Right hindlimb (tissue), 1 donor: ENCODE measurements around the gene CCR2.

ENCODE experiments used
- DNase-seq: peaks from one replicate; pipeline ENCODE4 v3.0.0-alpha.2; 2018

CCR2 gene

GRCh38 chr3:46353647-46354410, at the start of gene CCR2:
Gene CCR2, plus strand, starts transcription at chr3:46354111. Its CDS starts 3,417 bp downstream, at chr3:46357528.
- no peak for DNase-seq

GRCh38 chr3:46304739-46305138, 49.2 kb upstream of the CCR2 start:
- no peak for DNase-seq

GRCh38 chr3:46312991-46313390, 40.9 kb upstream of the CCR2 start:
- no peak for DNase-seq

GRCh38 chr3:46314517-46314916, 39.4 kb upstream of the CCR2 start:
- no peak for DNase-seq

GRCh38 chr3:46316206-46316605, 37.7 kb upstream of the CCR2 start:
- DNase-seq = no peak

- no peak for DNase-seq
Measured at GRCh38 chr3:46318207-46318927, 35.5 kb upstream of the CCR2 start.

- DNase-seq = no peak
Measured at GRCh38 chr3:46321461-46322104, 32.3 kb upstream of the CCR2 start.

GRCh38 chr3:46324036-46324435, 29.9 kb upstream of the CCR2 start:
- no peak for DNase-seq

GRCh38 chr3:46325645-46326300, 28.1 kb upstream of the CCR2 start:
- no peak for DNase-seq

- peak; percentile 19 for DNase-seq
Measured at GRCh38 chr3:46330676-46331075, 23.2 kb upstream of the CCR2 start.

- DNase-seq = no peak
Measured at GRCh38 chr3:46334741-46335478, 19.0 kb upstream of the CCR2 start.

GRCh38 chr3:46335541-46335940, 18.4 kb upstream of the CCR2 start:
- no peak for DNase-seq

GRCh38 chr3:46337911-46338310, 16.0 kb upstream of the CCR2 start:
- no peak for DNase-seq

GRCh38 chr3:46338840-46339239, 15.1 kb upstream of the CCR2 start:
- DNase-seq = no peak

- DNase-seq = no peak
Measured at GRCh38 chr3:46344476-46344875, 9.4 kb upstream of the CCR2 start.

GRCh38 chr3:46348823-46349482, 5.0 kb upstream of the CCR2 start:
- no peak for DNase-seq

- DNase-seq = no peak
Measured at GRCh38 chr3:46349484-46350261, 4.2 kb upstream of the CCR2 start.

- no peak for DNase-seq
Measured at GRCh38 chr3:46350262-46350565, 3.7 kb upstream of the CCR2 start.

GRCh38 chr3:46351646-46352045, 2.3 kb upstream of the CCR2 start:
- no peak for DNase-seq

GRCh38 chr3:46353090-46353489, 821 bp upstream of the CCR2 start:
- DNase-seq = no peak

GRCh38 chr3:46354478-46354877, 567 bp downstream of the CCR2 start:
- no peak for DNase-seq
